GM20000 (cell line): Measurements from ENCODE around the gene OSBP2.

Experiments used
- DNase-seq: peaks from one replicate; pipeline ENCODE4 v3.0.0; 2012; ENCODE audit warnings: low spot score
- TF ChIP-seq, protein P1 (sequence below): IDR thresholded peaks from 2 replicates; pipeline ENCODE4 v1.5.1; 2012; ENCODE audit warnings: mild to moderate bottlenecking, control low read depth; ENCODE audit errors: extremely low read depth, missing control alignments

OSBP2 gene

GRCh38 chr22:30880847-30881246 lies 186.2 kb downstream of the OSBP2 start:
- no peak for DNase-seq

GRCh38 chr22:30881361-30882183 lies 186.9 kb downstream of the OSBP2 start:
- TF ChIP-seq, protein P1, sequence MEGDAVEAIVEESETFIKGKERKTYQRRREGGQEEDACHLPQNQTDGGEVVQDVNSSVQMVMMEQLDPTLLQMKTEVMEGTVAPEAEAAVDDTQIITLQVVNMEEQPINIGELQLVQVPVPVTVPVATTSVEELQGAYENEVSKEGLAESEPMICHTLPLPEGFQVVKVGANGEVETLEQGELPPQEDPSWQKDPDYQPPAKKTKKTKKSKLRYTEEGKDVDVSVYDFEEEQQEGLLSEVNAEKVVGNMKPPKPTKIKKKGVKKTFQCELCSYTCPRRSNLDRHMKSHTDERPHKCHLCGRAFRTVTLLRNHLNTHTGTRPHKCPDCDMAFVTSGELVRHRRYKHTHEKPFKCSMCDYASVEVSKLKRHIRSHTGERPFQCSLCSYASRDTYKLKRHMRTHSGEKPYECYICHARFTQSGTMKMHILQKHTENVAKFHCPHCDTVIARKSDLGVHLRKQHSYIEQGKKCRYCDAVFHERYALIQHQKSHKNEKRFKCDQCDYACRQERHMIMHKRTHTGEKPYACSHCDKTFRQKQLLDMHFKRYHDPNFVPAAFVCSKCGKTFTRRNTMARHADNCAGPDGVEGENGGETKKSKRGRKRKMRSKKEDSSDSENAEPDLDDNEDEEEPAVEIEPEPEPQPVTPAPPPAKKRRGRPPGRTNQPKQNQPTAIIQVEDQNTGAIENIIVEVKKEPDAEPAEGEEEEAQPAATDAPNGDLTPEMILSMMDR: no peak
- no peak for DNase-seq

More at GRCh38 chr22:30880847-30881246, 186.2 kb downstream of the OSBP2 start:
- TF ChIP-seq, protein P1: no peak

- DNase-seq: no peak
- TF ChIP-seq, protein P1: no peak
Observed at GRCh38 chr22:30882184-30882717, 187.6 kb downstream of the OSBP2 start.

DNA sequence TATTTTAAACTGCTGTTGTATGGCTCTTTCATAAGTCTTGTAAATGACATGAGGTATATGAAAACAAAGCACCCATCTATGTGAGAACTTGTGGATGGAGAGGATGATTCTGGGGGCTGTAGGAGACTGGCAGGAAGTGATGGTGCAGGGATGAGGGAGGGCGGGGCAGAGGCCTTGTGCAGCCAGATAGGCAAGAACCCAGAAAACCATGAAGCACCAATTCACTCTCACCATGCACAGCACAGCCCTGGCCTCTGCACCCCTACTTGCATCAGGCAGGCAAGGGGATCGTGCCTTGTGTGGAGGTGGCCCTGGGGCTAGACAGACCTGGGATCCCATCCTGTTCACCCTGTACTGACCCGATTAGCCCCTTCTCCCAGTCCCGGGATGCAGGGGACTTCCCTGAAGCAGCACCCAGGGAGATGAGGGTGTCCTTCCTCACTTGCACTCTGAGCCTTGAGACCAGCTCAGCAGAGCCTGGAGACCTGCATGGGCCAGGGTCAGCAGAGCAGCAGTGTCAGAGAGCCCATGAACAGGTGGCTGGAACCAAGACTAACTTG lies 188.4 kb downstream of the OSBP2 start:
- TF ChIP-seq, protein P1: no peak

DNA sequence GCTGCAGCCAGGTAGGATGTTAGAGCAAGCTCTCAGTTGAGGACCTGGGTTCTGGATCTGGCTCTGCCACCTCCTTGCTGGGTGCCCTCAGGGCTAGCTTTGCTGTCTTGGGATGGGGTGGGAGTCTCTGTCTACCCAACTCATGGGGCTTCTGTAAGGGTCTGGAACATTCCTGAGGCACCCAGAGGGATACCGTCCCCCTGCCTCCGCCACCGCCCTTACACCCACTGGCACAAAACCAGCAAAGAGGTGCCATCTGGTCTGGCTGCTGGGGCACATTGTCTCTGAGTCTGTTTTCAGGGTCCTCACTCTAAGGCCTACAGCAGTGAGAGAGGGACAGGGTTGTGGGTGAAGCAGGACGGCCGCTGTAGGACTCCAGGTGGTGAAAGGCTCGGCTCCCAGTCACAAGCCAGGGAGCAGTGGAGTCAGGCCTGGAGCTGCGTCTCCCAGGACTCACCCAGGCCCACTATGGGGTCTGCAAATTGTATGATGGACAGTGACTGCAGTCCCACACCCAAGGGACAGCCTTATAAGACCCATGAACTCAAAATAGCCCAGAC lies 189.0 kb downstream of the OSBP2 start:
- DNase-seq: no peak
- TF ChIP-seq, protein P1: no peak

More for the DNA sequence above, 188.4 kb downstream of the OSBP2 start:
- no peak for DNase-seq

DNA sequence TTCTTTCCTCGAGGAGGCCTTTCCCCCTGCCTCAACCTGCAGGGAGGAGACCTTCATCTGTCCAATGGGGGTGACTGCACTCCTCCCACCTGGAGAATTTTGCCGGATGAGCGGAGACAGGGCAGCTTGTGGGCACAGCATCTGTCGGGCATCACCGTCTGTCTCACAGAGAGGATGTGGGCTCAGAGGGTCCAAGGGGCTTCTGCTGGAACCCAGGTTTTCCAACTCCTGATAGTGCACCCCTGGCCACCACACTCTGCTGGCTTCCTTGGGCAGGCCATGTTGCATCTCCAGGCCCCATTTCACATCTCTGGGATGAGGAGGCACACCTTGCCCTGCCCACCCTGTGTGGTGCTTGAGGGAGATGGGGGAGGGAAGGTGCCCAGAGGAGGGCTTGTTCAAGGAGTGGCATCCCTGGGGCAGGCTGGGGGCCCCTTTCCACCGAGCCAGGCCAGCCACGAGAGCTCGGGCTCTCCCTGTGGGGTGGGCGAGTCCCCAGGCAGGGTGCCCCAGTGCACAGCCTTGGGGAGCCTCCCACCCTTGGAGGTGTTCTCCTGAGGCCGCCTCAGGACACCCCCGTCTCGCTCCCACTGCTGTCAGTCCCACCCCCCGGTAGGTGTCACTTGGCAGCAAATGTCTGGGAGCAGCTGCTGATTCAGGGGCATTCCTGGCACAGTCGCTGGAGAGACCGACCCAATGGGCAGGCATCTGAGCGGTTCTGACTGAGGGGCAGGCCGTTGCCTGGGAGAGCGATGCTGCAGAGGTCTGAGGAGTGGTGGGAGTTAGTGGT lies 189.7 kb downstream of the OSBP2 start:
- TF ChIP-seq, protein P1: no peak
- no peak for DNase-seq
